HTR-8/SVneo (cell line): ENCODE results near the gene CCDC27.
A peak's percentile ranks its signal among the peaks of the same experiment; 100 is the strongest.

Experiments
- DNase-seq: peaks from one replicate; pipeline ENCODE4 v3.0.0; 2011; ENCODE audit warnings: low spot score, mixed read lengths; ENCODE audit not compliant: insufficient read length
- FAIRE-seq: peaks from 2 replicates; lab custom pipeline; 2011; peaks lifted over from hg19 to GRCh38; lab: Jason Lieb, UNC

CCDC27 gene

DNA sequence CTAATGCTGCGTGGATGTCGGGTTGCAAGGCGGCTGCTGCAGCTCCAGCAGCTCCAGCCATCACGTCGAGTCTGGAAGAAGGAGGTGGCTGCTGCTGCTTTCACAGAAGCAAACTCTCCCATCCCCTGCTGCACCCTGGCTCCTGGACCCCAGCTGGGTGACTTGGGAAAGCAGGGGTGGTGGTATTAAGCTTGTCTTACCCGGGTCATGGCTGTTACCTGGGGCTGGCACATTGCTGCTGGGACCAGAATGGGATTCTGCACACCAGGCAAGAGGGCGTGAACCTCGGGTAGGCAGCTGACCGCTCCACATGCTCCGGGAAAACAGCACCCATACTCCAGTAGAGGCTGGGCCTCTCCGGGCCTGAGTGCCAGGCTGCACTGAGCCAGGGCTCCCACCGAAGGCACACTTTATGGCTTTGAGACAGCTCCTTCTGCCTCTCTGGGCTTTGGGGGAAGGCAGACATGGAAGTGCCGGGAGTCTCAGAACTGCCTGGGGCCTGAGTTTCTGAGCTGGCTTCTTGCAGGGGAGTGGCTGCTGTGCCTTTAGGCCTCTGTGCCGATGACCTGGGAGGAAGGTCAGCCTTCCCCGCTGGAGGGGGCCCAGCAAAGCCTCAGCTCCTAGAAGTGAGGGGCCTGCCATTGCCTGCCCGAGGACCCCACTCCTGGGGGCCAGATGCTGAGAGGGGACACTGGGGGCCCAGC lies 21.5 kb downstream of the CCDC27 start:
- no peak for FAIRE-seq
- DNase-seq: no peak

DNA sequence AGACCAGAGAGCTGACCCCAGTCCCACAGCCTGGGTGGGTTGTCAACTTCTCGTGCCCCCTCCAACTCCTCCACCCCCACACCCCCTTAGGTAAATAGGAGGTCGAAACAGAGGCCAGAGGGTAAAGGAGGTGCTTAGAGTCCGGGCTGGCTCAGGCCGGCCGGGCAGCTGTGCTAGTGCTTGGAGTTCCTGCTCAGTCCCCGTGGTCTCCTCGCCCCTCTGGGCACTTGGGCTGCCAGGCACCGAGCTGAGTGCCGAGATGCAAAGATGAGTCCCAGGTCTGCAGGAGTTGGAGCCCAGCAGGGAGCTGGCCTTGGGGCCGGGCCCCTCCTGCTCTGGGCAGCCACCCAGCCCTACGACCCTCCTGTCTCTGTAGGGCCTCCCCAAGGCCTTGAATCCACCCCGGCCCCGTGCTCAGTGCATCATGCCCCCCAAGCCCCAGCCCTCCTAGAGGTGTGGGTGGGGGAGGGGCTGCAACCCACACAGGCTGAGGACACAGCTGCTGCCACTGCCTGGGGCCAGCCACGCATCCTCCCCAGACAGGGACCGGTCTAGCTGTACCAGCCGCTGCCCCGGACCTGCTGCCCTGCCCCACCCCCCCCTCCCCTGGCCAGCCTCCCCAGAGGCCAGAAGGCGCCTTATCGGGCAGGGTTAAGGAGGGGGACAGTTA lies 22.2 kb downstream of the CCDC27 start:
- FAIRE-seq (no peak), DNase-seq (no peak)

DNA sequence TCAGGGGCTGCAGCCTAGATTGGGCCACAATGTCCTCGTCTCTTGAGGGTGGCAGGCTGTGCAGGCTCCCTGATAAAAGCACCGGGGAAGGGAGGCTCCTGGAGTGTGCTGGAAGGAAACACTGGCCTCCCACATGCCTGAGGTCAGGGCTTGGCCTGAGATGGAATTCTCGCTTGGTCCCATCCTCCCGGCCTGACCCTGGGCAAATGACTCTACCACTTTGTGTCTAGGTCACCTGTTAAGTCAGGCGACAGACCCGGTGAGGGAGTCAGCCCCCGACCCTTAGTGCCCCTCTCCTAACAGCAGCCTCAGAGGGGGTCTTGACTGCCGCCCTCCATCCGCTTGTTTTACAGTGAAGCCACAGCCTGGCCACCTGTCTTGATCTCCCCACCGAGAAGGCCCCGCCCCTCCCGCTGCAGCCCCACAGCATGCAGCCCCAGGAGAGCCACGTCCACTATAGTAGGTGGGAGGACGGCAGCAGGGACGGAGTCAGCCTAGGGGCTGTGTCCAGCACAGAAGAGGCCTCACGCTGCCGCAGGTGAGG lies 22.8 kb downstream of the CCDC27 start:
- FAIRE-seq (no peak), DNase-seq (no peak)

DNA sequence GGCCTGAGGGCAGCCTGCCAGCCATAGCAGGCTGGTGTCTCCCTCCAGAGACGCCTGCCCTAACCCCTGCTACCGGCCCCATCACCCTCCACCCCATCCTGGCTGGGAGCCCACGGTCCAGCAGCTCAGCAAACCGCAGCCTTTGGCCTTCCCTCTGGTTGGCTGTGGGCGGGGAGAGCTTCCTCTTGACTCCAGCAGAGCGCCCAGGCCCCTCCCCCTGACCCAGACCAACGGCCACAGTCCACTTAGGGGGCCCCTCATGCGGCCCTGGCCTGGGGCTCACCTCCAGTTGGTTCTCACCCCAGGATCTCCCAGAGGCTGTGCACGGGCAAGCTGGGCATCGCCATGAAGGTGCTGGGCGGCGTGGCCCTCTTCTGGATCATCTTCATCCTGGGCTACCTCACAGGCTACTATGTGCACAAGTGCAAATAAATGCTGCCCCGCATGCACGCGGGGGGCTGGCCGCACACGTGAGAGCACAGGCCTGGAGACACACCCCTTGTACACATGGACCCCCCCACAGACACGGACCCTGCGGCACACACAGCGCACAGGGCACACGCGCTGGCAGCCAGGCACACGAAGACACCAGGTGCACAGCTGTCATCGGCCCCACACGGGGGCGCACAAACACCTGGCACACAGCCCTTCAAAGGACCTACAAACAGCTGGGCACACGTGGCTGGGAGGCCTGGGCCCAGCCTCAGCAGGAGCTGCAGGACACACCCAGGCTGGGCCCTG lies 23.4 kb downstream of the CCDC27 start:
- peak; percentile 35 for DNase-seq
- no peak for FAIRE-seq

DNA sequence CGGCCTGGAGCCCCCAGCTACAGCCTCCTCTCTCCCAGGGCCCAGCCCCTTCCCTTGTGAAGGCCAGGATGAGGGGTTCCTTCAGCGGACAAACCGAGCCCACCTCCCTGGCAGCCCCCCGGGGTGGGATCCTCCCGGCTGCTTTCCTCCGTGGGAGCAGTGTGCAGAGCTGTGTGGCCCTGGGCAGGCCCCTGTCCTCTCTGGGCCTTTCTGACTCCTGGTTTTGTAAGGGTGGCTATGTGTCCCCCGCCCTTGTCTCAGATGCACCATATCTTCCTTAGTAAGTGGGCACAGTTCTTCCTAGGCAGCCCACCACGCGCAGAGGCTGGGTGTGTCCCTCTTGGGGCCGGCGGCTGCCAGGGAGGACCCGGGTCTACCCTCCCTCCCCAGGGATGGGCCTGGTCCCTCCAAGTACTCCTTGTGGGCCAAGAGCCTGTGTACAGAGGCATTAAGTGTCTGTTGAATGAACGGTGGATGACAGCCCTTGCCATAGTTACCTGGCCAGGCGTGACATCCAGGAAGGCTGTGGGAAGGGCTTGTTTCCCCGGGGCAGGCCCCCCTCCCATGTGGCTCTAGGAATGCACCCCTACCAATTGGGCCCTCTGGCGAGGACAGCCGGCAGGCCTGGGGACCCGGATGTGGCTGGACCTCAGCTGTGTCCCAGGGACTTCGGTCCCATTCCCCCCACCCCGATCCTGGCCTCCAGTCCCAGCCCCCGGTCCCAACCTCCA lies 24.1 kb downstream of the CCDC27 start:
- DNase-seq (no peak), FAIRE-seq (no peak)

DNA sequence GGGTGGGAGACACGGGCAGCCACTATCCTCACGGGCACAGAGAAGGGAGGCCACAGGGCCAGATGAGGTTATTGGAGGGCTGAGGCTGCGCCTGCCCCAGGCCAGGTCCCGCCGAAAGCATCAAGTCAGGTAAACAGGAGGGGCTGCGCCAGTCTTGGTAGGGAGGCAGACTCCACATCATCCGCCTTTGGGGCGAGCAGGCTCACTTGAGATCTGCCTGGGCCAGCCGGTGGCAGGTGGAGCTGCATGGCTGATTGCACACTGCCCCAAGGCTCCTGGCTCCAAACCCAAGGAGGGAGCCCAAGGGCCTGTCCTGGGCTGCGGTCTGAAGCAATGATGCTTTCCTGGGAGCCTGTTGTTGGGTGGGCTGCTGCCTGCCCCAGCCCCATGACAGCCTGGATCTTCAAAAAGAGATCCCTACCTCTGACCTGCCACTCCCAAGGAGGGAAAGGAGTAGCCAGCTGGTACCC lies 24.9 kb downstream of the CCDC27 start:
- no peak for DNase-seq
- no peak for FAIRE-seq

DNA sequence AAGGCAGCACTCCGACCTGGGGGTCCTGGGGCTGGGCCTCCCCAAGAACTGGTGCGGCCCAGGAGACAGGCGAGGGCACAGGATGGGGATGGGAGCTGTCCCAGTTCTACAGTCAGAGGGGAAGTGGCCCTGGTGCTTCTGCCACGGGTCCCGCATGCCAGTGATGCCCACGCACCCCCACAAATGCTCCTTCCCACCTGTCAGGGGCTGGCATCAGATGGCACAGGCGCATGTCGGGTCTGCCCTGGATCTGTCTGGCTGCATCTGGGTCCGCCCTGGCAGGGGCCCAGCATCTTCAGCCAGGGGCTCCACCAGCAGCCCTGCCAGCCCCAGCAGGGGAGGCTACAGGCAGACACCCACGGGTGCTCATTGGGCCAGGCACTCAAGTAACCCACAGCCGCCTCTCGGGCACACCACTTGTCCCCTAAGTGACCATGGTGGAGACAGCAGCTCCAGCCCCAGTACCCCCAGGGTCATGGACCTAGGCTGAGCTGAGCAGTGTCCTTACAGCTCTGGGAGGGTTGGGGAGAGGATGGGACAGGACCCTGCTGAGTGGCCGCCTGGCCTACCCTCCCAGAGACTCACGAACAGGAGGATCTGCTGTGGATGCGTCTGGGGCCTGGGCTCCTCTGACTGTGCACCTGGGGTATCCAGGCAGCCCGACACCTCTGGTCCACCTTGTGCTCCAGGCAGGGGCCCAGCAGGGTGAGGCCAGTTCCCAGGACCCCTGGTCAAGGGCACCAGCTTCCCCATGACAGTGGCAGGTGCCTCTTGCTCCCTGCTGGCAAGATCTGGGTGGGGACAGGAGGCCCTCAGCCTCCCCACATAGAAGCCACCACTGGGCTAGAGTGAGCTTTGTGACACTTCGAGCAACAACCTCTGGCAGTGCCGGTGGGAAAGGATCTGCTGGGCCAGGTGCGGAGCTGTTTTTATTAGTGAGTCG lies 25.7 kb downstream of the CCDC27 start:
- DNase-seq (no peak), FAIRE-seq (no peak)

DNA sequence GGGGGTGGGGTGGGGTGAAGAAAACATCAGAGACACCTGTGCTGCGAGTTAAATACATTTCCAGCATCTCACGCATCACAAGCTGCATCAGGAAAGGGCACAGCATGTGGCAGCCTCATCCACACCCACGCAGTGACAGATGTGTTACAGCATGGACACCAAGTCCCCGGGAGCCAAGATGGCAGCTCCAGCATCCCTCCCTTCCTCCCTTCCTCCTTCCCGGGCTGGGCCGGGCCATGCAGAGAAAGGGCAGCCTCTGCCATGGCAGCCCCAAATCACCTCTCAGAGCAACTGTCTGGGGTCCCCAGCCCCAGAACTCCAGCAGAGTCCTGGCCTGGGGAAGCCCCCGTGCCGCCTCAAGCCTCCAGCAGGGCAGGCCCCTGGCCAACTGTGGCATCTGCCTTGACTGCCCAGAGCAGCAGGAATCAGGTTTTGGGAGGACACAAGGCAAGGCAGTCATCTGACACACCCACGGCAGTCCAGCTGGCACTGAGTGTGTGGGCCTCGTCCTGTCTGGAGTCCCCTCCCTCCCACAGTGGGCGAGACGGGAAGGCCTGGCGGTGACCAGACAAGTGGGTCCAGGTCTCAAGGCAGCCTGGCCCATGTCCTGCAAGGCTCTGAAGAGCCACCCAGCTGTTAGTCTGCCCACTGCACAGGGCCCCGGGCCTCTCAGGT lies 26.5 kb downstream of the CCDC27 start:
- FAIRE-seq (no peak), DNase-seq (no peak)

DNA sequence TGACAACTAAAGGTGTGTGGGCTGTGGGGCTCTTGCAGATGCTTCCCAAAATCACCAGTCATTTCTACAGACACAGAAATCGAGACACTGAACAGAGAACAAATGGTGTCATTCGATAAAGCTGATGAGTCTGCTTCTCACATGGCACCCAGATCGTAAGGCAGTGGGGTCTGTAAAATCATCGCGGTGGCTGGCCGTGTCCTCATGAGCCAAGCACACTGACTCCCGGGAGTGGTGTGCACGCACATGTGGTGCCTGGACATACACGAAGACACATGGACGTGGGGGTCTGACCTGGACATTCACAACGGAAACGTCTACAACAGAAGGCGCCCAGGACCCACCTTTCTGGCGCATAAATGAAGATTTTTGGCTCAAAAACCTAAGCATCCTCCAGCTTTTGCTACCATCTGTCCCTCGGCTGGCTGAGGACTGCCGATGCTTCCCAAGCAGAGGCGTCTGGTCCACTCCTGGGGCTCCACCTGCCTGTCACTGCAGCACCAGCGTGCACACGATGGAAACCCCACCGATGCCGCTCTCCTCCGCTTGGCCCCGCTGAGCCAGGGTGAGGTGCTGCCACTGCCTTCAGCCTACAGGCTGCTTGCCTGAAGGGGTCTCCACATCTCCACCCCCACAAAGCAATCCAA lies 27.1 kb downstream of the CCDC27 start:
- FAIRE-seq: no peak

DNA sequence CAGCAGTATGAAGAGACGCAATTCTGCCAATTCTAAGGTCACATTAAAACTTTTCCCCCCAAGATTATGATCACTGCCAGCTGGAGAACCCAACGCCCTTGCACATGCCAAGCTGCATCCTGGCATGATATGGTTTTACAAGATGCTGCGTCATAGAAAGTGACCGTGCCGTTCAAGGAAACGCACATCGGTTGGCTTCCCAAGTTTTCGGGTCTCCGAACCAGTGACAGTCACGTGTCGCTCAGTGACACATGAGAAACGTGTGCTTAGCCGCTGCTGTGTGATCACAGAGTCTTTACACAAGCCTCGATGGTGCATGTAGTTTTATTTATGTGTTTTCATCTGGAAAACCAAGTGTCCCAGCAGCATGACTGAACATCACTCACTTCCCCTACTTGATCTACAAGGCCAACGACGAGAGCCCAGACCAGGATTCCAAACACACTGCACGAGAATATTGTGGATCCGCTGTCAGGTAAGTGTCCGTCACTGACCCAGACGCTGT lies 27.7 kb downstream of the CCDC27 start:
- FAIRE-seq (no peak), DNase-seq (no peak)

More for the DNA sequence above, 27.1 kb downstream of the CCDC27 start:
- no peak for DNase-seq

DNA sequence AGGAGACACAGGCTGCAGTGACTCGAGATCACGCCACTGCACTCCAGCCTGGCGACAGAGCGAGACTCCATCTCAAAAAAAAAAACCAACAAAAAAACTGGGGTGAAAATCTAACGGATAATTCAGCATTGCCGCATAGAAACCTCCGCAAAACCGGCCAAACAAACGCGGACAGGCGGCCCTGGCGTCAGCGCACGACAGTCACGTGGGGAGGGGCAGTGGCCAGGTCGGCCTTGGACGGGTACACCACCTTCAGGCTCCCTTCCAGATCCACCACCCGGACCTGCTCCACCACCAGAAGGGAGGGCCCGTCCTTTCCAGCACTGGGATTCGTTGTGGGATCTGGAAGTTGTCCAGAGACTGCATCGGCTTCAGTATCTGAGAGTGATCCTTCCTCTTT lies 28.7 kb downstream of the CCDC27 start:
- FAIRE-seq: no peak
- DNase-seq: no peak

DNA sequence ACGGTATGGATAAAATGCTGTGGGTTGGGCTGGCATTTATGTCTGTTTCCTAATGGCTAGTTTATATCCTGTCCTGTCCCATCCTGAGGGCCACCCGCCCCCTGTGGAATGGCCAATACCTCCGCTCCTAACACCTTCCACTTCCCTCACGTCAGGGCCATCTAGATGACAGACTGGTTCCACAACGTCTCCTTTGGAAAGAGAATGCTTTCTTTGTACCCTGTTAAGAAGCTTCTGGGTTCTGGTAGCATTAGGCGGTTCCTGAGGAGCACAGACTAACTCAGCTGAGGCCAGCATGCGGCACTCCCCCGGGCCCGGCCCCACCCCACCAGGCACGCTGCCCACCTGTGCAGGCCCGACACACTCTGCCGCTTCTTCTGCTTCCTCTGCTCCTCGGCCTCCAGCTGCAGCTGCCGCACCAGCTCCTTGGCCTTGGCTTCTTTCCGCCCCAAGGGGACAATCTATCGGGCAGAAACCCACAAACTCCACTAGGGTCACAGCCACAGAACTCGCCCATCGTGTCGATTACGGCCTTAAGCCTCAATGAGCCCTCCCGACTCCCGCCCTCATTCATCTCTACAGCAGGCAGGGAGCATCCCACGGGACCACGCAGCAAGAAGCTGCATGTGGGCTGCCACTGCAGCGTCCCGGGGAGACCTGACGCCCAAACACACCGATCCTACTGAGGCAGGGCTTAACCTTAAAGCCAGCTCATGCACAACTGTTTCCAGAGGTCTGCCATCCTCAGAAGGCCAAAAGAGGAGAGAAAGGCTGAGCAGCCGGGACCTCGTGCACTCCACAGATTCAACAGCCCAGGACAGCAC lies 31.6 kb downstream of the CCDC27 start:
- DNase-seq (no peak), FAIRE-seq (no peak)

DNA sequence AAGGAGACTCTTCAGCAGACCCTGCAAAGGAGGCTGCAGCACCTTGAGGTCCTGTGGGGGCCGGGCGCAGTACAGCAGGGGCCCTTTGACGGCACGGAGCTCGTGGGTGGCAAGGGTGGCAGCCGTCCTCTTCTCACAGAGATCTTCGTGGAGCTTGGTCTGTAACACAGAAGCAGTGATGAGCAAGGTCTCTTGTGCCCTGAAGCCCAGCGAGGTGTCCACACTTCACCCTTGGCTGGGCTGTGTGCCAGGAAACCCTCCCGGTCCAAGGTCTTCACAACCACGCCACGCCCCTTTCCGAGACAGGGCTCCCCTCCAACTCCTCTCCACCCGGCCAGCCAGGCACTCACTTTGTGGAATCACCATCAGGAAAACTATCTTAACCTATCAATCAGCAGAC lies 32.8 kb downstream of the CCDC27 start:
- FAIRE-seq: no peak
- no peak for DNase-seq

DNA sequence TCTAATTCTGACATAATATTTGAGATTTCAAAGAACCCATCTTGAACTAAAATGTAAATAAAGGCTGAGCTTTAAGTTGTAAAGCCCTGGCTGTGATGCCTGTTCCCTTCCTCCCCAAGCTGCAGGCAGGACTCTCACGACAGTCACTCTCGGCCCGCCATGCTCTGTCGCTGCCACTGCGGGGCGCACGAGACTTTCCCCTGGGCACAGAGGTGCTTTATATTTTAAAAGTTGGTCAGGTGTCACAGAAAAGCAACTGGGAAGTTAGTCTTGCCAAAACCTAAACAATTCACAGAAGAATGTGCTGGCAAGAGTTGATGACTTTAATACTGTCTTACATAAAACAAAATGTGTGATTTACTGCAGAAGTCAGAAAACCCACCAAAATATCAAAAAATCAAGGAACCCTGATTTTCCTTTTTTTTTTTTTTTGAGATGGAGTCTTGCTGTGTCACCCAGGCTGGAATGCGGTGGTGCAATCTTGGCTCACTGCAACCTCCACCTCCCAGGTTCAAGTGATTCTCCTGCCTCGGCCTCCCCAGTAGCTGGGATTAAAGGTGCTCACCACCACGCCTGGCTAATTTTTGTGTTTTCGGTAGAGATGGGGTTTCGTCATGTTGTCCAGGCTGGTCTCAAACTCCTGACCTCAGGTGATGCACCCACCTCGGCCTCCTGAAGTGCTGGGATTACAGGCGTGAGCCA lies 33.4 kb downstream of the CCDC27 start:
- FAIRE-seq (no peak), DNase-seq (no peak)

DNA sequence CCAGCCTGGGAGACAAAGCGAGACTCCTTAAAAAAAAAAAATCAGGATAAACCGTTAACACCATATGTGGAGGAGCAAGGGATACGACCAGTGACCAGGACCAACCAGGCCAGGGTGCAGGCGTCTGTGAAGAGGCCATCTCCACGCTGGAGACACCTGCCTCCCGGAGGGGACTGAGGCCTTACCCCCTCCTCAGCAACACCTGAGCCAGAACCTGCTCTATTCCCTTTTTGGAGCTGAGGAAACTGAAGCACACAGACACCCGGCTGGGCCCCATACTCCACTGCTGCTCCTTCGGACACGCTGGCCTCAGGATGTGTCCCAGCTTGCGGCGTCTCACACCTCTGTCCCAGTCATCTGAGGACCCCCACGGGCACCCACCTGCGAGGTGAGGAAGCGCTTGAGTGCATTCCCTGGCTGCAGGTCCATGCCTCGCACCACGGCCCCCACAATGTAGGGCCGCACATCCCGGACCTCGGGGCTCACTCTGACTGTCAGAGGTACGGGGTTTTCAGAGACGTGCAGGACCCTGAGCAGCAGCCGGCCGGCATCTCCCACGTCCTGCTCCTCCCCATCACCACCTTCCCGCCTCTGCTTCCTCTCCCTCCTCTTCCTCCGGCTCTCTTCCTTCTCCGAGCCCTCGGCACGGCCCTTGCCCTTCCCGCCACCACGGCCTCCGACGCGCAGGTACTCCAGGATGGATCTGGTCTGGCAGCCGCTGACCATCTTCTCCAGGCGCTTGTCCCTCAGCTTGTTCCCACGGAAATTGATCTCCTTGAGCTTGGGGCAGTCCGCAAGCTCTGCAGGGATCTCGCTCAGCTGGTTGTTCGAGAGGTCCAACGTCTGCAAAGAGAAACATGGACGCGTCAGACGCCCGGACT lies 34.5 kb downstream of the CCDC27 start:
- DNase-seq (no peak), FAIRE-seq (no peak)

DNA sequence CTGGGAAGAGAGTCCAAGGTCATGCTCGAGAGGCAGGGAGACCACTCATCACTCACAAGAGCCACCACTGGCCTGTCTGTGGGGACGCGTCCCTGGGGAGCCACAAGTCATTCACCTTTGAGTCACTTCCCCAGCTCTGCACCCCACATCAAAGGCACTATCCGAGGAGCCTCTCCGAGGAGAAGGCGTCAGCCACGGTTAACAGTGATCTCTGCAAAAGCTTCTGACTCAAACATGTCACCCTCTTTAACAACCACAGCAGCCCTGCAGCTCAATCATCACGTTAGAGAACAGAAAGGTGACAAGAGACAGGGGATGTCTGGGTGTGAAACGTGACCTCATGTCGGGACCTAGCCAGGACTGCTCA lies 35.1 kb downstream of the CCDC27 start:
- DNase-seq (no peak), FAIRE-seq (no peak)
